HK-2 (cell line): ENCODE results near the gene SH2D6.
A peak's percentile ranks its signal among the peaks of the same experiment; 100 is the strongest.
"Not testable (repeated sequence)": the region's sequence is repeated elsewhere in the genome, so short reads cannot be mapped to it uniquely, and the experiment has no call there.

Source experiments
- DNase-seq: peaks from one replicate; pipeline ENCODE4 v3.0.0-alpha.2; 2018; ENCODE audit not compliant: unreplicated experiment

The SH2D6 gene

DNA sequence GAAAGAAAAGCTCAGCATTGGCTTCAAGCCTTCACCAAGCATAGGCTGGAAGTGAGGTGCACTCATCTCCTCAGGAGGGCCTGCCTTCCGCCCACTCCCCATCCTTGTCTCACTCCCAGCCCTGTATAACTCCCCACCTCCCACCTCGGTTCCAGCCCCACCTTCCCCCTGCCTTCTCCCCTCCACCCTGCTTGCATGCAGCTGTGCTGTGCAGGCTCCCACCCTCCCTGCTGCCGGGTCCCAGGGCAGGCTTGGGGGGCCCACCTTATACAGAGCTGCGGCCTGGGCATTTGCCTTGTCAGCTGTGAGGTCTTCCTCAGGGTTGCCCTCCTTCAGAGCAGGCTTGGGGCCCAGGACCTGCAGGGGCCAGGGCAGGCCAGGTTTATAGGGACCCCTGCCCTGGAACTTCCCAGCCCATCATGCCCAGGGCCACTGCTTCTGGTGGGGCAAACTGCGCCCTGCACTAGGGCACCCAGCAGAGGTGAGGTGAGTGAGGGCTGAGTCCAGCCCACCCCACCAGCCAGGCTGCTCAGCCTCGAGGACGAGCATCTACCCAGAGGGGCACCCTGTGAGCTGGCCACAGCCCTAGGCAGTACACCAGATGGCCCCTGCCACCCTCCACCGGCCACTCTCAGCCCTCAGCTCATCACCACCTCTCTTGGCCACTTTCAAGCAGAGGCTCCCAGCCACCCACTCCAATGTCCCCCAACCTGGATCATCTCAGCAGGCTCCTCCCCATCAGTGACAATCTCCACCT is 19.9 kb upstream of the SH2D6 start:
- no peak for DNase-seq

DNA sequence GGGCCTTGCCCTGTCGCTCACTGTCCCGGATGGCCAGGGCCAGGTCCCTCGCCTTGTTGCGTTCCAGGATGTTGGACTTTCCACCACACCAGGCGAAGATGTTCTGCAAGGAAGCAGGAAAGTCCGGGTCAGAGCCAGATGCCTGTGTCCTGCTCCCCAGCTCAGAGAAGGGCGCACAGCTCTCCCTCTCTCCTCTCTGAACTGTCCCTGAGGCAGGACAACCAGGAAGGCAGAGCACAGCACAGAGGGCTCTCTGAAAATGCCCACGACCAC is 19.4 kb upstream of the SH2D6 start:
- no peak for DNase-seq

GRCh38 chr2:85400023-85400422 is 18.5 kb upstream of the SH2D6 start:
- DNase-seq = no peak

GRCh38 chr2:85400541-85401463 is 17.7 kb upstream of the SH2D6 start:
- DNase-seq = no peak

DNA sequence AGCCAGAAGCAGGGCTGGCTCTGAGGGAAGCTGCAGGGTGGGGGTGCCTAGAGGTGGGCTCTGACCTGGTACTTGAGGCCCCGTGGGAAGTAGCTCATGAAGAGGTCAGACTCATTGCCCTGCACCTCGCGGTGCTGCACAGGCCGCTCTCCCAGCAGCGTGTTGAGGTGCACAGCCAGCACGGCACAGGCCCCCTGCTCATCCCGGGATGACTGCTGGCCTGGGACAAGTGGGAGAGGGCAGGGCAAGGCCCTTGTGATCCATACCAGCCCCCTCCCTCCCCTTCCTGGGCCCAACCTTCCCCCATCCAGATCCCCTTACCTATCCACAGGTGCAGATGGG is 17.1 kb upstream of the SH2D6 start:
- DNase-seq = no peak

- DNase-seq = no peak
These were observed 16.7 kb upstream of the SH2D6 start for GRCh38 chr2:85401844-85402243.

- DNase-seq = peak; percentile 87
These were observed 13.1 kb upstream of the SH2D6 start for GRCh38 chr2:85405201-85406059.

- peak; percentile 54 for DNase-seq
These were observed 8.5 kb upstream of the SH2D6 start, which contains the start of gene CAPG for GRCh38 chr2:85409845-85410583. Gene CAPG, minus strand, starts transcription at chr2:85410366. Its CDS starts 8,221 bp downstream, at chr2:85402145.

- DNase-seq = no peak
These were observed 7.7 kb upstream of the SH2D6 start for GRCh38 chr2:85410584-85411404.

- no peak for DNase-seq
These were observed 7.1 kb upstream of the SH2D6 start for GRCh38 chr2:85411405-85411748.

DNA sequence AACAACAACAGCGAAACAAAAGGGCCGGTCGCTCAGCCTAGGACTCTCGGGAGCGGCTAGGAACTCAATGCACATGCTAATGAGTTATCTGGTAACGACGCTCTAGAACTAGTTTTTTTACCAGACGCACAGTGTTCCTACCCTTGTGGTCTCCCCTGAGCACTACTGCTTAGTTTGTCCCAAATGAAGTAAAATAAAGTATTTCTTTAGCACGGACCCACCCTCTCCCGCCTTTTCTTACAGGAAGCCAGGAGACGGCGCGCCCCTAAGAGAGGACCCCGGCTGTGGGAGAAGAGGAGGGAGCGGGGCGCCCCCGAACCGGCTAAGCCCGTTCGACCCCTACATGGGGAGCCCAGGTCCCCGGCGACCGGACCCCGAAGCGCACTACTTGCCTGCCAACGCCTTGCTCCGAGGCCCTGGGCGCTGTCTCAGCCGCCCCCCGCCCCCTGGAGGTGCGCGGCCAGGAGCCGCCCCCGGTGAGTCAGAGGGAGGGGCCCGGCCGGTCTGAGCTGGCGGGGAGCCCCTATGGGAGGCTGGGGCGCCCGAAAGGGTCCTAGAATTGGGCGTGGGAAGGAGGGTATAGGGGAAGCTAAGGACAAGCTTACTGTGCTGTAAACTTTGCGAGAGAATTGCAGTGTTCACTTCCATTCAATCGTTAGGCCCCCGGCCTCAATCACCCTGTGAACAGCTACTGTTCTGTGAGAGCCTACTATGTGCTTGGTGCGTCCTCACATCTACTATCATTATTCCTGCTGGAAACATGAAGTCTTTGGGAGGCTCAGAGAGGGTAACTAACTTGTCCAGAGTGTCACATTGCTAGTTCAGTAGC is 4.7 kb upstream of the SH2D6 start:
- peak; percentile 69 for DNase-seq

GRCh38 chr2:85414421-85414759 is 4.1 kb upstream of the SH2D6 start:
- not testable (repeated sequence) for DNase-seq

GRCh38 chr2:85414761-85415553 is 3.6 kb upstream of the SH2D6 start:
- no peak for DNase-seq

GRCh38 chr2:85415980-85416650 is 2.4 kb upstream of the SH2D6 start:
- DNase-seq = no peak

DNA sequence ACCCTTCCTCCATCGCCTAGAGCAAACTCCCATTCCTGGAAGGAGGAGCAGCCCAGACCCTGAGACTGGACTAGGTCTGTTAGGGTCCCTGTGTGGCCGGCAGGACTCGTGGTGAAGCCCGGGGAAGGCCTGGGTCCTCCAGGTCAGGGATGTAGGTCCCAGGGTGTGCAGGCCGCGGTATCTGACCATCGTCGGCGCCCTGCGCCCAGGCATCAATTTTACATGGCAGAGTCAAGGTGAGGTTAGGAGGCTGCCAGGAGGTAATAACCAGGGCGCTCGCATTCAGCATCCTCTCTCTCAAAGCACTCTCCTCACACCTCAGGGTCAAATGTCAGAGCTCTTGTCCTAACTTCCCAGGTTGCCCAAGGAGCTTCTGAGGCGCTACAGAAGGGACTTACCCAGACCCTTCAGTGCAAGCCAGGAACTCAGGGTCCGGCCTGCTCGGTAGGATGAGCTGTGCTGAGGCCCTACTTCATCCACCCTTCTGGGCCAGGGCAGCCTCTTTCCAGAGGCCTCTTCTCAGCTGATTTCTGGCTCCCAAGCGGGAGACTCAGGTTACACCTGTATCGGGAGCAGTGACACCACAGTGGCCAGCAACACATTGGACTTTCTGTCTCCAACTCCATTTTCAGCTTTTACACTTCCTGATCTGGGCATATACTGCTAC is 628 bp downstream of the SH2D6 start:
- no peak for DNase-seq

- peak; percentile 89 for DNase-seq
These were observed 2.2 kb downstream of the SH2D6 start for GRCh38 chr2:85420536-85421259.
